ENCODE results near the gene RAB35.
"Not testable (repeated sequence)": the region's sequence is repeated elsewhere in the genome, so short reads cannot be mapped to it uniquely, and the experiment has no call there.

The RAB35 gene

GRCh38 chr12:120060717-120061116 is 55.8 kb downstream of the RAB35 start:
- no peak for DNase-seq (ENCODE audit: low read depth)

- peak; percentile 7 for DNase-seq (ENCODE audit: low read depth)
Observed at GRCh38 chr12:120060196-120060595, 56.4 kb downstream of the RAB35 start.

- no peak for DNase-seq (ENCODE audit: low read depth)
Observed at GRCh38 chr12:120056739-120057138, 59.8 kb downstream of the RAB35 start.

GRCh38 chr12:120055231-120056000 is 61.1 kb downstream of the RAB35 start:
- peak; percentile 72 for DNase-seq (ENCODE audit: low read depth)

- no peak for DNase-seq (ENCODE audit: low read depth)
Observed at GRCh38 chr12:120054293-120054692, 62.3 kb downstream of the RAB35 start.

GRCh38 chr12:120051535-120051934 is 65.0 kb downstream of the RAB35 start:
- DNase-seq (ENCODE audit: low read depth) = no peak

GRCh38 chr12:120049426-120049825 is 67.1 kb downstream of the RAB35 start:
- no peak for DNase-seq (ENCODE audit: low read depth)

- DNase-seq (ENCODE audit: low read depth) = no peak
Observed at GRCh38 chr12:120048263-120048662, 68.3 kb downstream of the RAB35 start.

GRCh38 chr12:120047072-120047471 is 69.5 kb downstream of the RAB35 start:
- no peak for DNase-seq (ENCODE audit: low read depth)

- DNase-seq (ENCODE audit: low read depth) = not testable (repeated sequence)
Observed at GRCh38 chr12:120045367-120045766, 71.2 kb downstream of the RAB35 start.

Measured in fibroblast of gingiva (primary cell).